ENCODE measurements around the gene TBC1D22A.

TBC1D22A gene

DNA sequence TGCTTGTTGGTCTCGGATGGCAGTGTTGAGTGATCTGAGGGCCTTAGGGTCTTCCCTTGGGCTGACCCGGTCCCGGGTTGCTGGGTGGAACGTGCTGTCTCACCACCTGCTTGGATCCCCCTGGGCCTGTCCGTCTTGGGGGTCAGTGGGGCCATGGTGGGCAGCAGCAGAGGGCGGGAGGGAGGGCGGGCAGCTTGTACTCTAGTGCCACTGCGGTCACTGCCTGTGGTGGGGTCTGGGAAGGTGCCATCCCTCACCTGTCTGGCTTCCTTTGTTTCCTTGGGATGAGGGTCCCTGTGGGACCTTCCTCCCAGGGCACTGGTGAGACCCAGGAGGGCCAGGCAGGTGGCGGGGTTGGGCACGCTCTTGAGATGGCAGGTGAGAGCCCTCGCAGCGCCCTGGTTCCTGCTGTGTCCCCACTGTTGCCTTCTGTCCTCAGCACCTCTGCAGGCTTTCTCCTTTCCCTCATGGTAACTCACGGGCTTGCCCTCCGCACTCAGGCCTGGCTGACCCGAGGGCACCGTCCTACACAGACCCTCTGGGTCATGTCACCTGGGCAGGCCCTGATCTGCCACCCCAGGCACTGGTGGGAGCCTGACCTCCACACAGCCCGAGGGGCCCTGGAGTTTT lies 34.2 kb downstream of the TBC1D22A start:
- no peak for DNase-seq

DNA sequence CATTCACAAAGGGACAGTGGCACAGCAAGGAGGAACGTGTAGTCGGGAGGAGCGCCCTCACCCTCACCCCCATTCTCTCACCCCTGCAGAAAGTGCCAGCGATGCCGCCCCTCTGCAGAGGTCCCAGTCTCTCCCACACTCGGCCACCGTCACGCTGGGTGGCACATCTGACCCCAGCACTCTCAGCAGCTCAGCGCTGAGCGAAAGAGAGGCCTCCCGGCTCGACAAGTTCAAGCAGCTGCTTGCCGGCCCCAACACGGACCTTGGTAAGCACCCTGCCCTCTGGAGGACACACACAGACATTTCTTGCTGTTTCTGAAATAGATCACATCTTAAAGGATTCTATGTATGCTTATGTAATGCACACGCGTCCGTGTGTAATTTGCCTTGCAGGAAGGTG lies 34.9 kb downstream of the TBC1D22A start:
- DNase-seq: no peak

DNA sequence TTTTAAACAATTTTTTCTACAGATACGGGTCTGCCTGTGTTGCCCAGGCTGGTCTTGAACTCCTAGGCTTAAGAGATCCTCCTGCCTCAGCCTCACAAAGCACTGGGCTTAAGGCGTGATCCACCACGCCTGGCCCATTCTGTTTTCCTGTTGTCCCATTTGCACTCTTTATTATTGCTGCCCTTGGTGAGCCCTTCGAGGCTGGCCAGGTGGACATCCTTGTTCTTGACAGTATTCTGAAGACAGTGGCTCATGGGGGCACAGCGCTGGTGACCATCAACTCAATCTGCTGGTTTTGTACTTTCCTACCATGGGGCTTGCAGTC lies 35.6 kb downstream of the TBC1D22A start:
- DNase-seq: no peak

DNA sequence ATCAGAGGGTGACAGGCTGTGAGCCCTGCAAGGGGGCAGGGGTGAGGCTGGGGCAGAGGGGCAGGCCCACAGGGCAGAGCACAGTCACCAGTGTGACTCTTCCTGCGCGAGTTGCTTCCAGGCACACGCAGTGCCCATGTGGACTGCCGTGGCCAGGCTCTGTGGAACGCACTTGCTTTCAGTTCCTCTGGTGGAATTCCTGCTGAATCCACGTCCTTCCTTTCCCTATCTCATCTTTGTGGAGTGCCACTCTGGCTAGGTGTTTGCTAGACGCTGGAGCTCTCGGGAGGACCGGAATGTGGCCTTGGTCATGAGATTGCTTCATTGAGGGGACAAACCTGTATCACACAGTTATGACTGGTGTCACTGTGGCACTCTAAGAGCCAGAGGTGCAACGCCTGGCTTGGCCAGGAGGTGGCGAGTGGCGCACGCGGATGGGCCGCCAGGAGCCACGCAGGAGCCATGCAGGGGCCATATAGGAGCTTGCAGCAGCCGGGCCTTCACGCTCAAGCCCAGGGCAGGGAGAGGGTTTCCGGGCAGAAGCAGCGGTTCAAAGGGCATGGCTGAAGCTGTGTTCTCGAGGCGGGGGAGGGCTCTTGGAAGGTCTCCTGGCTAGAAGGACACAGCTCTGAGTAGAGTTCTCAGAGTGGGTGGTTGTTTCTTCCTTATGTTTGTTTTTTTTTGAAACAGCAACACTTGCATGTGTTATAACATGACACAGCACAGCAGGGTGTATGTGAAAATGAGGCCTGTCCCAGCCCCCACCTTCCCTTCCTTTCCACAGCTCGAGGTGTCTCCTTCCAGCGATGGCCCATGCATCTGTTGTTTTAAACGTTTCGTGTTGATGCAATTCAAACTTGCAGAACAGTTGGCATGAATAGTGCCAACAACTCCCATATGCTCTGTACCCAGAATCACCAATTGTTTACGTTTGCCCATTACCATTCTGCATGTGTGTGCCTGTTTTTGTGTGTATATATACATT lies 36.2 kb downstream of the TBC1D22A start:
- peak; percentile 86 for DNase-seq

DNA sequence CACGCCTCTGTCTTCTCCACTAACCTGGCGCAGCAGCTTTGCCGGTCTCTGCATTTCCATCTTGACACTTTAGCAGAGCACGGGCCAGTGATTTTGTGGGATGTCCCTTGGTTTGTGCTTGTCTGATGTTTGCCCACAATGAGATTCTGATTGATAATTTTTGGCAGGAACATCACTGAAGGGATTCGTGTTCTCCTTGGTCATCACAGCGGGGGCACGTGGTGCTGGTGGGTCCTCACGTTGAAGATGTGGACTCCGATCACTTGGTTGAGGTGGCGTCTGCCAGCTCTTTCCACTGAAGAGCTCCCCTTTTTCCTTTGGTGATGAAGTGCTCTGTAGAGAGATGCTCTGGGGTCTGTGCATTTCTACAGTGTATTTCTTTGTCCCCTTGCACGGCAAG lies 37.2 kb downstream of the TBC1D22A start:
- DNase-seq: no peak

DNA sequence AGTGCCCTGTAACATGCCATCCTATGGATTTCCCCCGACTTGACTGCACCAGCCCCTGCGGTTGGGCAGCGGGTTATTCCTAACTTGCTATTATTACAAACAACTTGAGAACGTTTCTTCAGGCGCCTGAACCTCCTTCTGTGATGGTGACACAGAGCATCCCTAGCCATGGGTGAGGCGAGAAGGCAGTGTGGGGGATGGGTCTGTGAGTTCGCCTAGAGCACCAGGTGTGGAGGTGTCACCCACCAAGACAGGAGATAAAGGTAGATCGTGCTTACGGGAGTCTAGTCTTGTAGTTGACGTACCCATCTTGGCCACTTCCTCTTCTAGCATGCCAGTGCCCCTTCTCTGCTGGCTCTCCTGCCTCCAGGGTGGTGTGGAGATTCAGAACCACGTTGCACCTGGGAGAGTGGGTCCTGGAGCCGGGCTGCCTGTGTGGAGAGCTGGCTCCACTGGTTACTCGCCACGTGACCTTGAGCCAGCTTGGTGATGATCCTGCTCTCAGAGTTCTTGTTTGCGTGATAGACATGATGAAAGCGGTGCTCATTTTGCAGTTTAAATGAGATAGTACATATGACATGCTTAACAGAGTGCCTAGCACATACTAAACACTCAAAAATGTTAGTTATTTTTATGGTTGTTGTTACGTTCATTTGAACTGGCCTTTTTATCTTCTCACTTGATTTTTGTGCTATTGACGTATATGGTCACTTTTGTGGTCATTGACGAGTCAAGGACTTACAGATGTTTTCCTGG lies 37.8 kb downstream of the TBC1D22A start:
- DNase-seq: no peak

DNA sequence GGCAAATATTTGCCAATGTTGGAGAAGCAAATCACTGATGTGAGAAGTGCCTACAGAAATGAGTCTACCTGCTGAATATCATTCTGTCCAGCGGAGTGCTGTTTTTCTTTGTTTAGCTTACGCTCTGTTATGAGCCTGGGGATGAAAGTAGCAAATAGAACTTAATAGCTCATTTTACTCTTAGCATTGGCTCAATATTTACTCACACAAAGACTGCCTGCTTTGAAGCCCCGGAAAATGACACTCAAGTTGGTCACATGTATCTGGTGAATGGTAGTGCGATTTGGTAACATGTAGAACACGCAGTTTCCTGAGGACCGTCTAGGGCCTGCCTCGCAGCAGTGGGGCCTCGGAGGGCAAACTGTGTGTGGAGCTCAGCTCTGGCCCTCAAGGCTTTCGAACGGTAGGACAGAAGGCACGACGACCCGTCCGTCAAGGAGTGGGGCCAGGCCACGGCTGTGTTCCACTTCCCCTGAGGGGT lies 38.9 kb downstream of the TBC1D22A start:
- DNase-seq: no peak

DNA sequence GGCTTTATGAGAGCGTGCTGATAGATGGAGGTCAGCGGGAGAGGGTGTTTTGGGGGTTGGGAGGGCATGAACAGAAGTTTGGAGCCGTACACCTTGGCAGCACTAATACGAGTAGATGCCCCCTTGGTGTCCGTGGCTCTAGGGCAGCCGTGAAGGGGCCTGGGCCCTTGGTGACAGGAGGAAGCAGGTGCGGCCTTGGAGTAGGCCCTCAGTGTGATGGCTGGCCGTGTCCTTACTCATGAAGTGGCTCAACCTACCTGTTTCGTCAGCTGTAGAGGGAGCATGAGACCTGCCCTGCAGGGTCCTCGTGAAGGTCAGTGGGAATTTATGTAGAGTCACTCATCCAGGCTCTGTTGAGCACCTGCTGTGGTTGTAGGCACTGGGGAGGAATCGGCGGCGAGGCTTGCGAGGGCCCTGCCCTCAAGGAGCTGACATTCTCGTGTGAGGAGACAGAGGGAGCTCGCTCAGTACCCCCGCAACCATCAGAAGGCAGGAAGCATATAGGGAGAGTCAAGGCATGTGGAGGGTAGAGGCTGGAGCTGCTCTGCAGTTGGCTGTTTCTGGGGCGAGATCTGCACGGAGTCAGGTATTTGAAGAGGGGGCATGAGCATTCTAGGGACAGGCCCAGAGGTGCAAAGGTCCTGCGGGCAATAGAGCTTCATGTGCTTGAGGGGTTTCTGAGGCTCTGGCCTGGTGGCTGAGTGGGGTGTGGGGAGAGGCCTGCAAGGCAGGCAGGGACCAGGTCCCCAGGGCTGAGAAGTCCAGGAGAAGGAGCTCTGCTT lies 39.6 kb downstream of the TBC1D22A start:
- no peak for DNase-seq

DNA sequence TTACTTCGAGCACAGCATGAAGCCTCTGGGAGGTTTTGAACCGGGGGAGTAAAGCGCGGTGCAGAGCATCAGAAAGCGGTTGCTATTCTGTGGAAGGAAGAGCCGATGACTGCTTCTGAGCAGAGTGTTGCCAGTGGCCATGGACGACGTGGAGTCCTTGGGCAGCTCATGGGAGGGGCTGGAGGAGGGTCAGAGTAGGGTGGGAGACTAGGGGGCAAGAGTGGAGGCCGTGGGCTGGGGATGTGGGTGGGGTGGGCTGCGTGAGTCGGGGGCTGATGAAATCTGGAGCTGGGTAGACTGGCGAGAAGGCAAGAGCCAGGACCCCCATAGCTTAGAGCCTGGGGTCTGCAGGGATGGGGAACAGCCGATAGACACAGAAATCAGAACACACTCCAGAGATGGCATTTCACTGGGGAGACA lies 40.2 kb downstream of the TBC1D22A start:
- no peak for DNase-seq

DNA sequence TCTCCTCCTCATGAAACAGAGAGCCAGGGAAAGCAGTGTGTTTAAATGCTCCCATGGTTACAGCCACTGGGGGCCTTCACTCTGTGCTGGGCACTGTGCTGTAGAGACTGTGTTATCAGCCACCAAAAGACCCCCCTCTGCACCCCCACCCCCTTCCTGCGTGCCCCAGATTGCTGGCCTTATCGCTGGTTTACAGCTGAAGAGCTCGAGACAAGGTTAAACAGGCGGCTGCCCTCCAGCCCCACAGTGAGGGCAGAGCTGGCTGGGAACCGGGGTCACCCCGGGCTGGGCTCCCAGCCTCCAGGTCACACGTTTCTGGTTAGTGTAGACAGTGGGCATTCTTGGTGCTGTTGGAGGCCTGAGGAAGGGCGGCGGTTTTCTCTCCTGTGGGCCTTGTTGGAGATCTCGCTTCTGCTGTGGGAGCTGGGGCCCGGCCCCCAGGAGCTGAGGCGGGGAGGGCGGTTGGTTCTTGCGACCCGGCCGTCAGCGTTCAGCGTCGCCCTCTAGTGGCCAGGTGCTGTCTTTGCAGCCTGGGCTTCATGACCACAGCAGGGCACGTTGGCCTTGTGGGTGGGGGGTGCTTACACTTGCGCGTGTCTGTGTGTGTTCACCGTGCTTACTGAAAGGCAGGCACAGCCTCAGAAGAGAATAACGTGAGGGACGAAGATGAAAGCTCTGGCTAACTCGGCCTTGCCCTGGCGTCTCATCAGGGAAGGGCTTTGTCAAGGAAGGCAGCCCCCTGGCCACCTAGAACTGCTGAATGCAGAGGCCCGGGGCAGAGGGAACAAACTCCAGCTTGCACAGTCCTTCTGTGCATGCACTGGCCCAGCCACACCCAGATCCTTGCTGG lies 40.8 kb downstream of the TBC1D22A start:
- DNase-seq: peak; percentile 81

DNA sequence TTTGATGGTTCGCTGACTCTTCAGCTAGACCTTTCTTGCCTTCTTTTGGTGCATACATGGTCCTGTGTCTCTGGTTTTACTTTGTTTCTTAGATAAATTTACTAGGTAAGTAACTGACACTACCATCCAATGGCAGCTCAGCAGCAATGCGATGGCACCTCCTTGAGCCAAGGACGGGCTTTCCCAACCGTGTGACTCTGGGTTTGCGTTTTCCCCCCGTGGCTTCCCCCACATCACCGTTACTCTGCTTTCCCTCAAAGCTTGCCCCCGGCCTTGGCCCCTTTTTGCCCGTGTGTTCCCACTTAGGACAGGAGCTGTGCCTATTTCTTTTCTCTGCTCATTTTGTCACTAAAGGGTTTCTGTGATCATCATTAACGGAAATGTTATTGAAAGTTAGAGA lies 41.5 kb downstream of the TBC1D22A start:
- no peak for DNase-seq

DNA sequence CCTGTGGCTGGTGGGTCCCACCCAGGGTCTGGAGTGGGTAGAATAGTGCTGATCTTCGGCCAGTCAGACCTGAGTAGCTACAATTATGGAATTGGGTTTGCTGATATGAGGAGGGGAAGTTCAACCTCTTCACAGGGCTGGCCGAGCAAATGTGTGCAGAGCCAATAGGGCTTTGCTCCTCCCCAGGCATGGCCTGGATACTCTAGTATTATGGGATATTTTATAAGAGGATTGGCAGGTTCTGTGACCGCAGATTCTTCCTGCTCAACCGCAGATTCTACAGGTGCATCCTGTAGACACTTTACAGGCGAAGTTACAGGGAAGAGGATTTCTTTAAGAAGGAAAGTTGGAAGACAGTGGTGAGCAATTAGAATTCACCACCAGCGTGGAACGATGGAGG lies 44.3 kb downstream of the TBC1D22A start:
- no peak for DNase-seq

DNA sequence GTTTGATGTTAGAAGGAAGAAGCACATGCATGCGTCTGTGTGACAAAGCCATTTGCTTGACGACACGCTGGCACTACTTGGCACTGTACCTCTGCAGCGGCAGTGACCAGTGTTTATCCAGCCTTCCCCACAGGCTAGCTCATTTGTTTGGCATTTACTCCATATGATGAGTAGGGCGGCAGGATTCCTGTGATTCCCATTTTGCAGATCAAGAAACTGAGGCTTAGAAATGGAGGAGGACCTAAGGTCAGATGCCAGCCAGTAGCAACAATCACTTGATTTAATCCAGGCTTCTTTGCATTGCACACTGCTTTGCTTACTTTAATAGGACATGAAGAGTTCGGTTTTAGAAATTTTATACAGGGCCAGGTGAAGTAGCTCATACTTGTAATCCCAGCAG lies 45.0 kb downstream of the TBC1D22A start:
- DNase-seq: no peak

DNA sequence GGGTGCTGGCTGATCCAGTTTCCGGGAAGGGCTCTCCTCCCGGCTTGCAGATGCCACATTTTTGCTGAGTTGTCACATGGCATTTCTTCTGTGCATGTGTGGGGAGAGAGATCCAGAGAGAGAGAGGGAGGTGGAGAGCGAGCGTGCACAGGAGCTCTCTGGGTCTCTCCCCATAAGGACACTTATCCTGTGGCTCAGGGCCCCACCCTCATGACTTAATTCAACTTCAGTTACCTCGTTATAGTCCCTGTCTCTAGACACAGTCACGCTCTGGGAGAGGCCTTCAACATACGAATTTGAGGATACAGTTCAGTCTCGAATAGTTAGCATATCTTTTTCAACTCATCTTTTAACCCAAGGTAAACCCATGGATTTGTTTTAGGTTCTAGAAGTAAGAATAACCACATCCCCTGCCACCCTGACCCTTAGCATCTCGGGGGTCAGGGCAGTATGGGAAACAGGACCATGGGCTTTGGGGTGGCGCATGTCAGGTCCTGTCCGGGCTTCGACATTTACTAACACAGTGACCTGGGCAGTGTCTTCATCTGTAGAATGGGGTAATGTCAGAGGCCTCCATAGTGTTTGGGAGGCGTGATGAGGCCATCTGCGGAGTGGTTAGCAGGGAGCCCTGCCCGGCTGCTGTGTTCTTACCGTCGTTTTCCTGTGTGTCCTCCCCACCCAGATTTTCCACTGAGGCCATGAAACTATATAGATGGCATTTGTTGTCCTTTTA lies 46.9 kb downstream of the TBC1D22A start:
- DNase-seq: no peak

DNA sequence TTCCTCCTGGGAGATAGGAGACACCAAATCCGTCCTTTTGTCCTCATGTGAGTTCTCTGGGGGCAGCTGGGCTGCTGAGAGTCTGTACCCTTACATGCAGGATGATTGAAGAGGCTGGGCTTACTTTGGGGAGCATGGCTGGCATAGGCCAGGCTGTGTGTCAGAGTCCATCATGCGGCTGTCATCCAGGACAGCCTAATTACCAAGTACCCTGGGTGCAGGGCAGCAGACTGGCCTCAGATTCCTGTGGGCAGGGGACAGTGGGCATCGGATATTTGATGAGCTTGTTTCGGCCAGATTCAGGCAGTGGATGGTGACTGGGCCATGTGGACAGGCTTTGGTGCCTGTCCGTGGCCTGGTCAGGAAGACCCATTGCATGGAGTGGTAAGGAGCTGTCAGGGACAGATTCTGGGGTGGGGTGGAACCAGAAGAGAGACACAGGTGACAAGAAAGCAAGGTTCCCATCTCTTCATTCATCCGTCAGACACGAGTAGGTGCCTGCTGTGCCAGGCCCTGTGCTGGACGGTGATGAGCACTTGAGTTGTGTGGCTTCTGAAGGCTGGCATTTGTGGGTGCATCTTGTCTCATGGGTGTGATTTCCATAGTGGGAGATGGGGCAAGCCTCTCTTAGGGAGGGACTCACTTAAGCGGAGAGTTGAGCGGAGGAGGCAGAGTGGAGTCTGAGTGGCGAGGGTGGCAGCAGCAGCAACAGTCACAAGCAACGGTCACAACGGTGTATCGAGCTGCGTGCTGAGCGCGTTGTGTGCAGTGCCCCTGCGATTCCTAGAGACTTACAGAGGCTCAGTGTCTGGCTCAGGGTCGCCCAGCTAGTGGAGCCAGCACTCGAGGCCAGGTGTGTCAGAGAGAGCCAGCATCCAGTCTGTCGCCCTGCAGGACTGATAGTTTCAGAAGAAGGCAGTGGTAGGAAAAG lies 48.7 kb downstream of the TBC1D22A start:
- DNase-seq: no peak

DNA sequence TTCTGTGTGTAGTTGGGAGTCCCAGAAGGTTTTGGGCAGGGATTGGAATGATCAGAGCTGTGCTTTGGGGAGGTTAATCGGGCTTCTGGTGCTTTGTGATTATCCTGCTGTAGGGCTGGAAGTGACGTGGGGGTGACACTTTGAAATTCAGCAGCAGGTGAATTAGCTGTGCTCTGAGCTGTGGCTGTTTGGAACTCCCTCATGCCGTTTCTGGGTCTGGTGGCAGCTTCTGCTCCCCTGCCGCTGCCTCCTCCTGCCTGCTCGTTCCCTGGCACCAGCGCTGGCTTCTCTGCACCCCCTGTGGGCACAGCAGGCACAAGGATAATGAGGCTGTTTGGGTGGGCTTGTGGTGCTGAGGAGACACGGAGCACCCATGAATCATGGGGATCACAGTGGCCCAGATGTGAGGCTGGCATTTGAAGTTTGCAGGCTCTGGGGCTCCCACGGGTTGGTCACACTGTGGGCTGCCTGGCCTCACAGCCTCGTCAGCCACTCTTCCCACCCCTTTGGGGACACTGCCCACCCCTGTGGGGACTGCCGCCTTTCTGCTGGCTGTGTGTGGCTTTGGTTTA lies 49.7 kb downstream of the TBC1D22A start:
- no peak for DNase-seq

DNA sequence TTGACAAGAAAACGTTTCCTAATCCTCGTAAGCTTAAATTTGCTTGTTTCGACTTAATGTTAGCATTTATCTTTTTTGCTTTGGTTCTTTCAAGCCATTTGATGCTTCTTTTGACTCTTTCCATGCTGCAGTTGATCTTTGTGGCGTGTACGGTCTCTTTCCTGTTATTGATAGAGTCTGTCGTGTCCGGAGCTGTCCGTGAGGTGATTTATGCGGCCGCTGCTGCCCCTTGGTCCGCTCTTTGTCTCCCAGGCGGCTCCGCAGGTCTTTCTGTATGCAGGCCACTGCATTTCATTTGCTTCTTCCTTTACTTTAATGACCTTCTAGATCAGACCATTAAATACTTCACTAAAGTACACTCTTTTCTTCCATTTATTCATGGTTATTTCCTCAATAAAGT lies 50.3 kb downstream of the TBC1D22A start:
- no peak for DNase-seq

DNA sequence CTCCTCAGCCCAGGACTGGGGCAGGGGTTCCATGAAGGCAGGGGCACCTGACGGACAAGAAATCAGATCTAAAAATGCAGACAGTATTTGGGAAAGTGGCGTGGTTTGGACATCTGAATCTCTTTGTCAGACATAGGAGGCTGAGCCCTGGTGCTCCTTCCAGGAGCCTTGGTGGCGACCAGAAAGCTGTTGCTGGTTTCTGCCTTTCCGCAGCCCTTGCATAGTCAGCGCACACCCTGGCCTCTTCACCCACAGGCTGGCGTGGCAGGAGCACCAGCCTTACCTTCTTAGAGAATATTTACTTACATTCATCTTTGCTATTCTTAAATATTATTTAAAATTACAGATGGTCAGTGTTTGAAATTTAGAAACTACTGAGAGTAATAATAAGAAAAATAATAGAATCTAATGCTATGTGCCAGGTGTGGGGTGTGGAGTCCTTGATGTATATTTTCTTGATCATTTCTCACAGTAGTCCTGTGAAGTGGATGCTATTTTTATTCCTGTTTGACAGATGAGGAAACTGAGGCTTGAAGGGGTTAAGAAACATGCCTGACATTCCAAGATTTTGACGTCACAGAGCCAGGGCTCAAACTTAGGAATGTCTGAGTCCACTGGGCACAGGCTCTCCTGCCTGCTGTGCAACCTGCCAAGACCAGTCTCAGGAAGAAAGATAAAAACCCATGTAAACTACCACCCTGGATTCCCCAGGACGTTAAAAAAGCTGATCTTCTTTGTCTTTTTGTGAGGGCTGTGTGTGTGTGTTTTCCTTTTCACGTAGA lies 51.6 kb downstream of the TBC1D22A start:
- DNase-seq: no peak

DNA sequence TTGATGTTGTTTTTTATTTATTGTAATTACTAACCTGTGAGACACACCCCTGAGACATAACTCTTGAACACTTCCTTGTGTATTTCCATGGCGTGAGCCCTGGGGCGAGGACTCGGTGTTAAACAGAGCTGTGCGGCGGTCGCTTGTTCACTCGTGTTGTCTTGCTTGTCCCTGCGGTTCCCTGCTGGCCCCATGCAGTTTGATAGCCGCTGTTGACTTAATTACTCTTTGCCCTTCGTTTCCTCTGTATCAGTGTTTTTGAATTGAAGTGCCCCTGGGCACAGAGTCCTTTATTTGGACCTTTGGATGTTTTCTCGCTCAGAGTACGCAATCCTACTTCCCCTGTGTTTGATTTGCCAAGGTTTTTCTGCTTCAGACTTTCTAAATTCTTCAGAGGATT lies 52.7 kb downstream of the TBC1D22A start:
- no peak for DNase-seq
